ENCODE data around the gene TRIM33. TPM values are rescaled to one million over a fixed set of nuclear protein-coding genes. Genes with fewer than 3 reads are reported as not detected.

Gene TRIM33
- total RNA-seq, 1 experiment from 2014 or later = 50.1 TPM

DNA sequence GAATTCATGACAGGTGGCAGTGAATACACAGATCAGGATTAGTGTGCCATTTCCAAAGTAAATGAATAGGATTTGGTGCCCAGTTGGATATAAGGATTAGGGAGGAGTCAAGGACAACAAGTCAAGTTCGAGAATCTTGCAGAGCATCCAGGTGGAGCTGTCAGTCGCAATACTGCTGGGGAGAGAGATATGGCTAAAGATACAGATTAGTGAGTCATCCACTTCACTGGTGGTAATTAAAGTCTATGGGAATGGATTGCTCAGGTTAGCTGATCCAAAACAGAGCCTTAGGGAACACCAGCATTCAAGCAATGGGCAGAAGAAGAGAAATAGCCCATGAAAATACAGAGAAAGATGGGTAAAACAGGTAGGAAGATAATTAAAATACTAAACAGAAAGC is 43.6 kb upstream of the TRIM33 start:
- H3K27me3 ChIP-seq (replicated peaks; ENCODE audit: insufficient read depth, low read depth, low read length, poor library complexity) = no peaks in the 10 kb centered on the region
- no peaks in the 10 kb centered on the region for H3K9me3 ChIP-seq (ENCODE audit: low read depth, low read length, poor library complexity, severe bottlenecking)
- ChIA-PET POLR2A (ENCODE audit: low non-redundant PET) (no interaction called here), CTCF (no interaction called here)
- intact Hi-C loops (cut with micrococcal nuclease; ENCODE audit: unreplicated experiment) = no loop called here
- BruUV-seq (replicated peaks) = no TSS peak
- H3K4me3 ChIP-seq (ENCODE audit: low read depth, low read length, poor library complexity, severe bottlenecking) = no peak overlapping the region
- no peak overlapping the region for H3K27ac ChIP-seq (ENCODE audit: low read depth, low read length, poor library complexity, severe bottlenecking)
- TF ChIP-seq, protein P1, sequence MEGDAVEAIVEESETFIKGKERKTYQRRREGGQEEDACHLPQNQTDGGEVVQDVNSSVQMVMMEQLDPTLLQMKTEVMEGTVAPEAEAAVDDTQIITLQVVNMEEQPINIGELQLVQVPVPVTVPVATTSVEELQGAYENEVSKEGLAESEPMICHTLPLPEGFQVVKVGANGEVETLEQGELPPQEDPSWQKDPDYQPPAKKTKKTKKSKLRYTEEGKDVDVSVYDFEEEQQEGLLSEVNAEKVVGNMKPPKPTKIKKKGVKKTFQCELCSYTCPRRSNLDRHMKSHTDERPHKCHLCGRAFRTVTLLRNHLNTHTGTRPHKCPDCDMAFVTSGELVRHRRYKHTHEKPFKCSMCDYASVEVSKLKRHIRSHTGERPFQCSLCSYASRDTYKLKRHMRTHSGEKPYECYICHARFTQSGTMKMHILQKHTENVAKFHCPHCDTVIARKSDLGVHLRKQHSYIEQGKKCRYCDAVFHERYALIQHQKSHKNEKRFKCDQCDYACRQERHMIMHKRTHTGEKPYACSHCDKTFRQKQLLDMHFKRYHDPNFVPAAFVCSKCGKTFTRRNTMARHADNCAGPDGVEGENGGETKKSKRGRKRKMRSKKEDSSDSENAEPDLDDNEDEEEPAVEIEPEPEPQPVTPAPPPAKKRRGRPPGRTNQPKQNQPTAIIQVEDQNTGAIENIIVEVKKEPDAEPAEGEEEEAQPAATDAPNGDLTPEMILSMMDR (conservative IDR thresholded peaks at IDR 0.05; ENCODE audit: low read depth, low read length) = no peak
- no peak for TF ChIP-seq EZH2 (IDR thresholded peaks at IDR 0.05; ENCODE audit: borderline replicate concordance, low read depth, low read length, poor library complexity, severe bottlenecking)
- DNase-seq (ENCODE audit: low spot score) = no peak
- no peaks in the 10 kb centered on the region for H3K4me1 ChIP-seq (ENCODE audit: insufficient read depth, low read length, poor library complexity, severe bottlenecking)
- H3K36me3 ChIP-seq (ENCODE audit: insufficient read depth, low read length, poor library complexity, severe bottlenecking) = no peaks in the 10 kb centered on the region

DNA sequence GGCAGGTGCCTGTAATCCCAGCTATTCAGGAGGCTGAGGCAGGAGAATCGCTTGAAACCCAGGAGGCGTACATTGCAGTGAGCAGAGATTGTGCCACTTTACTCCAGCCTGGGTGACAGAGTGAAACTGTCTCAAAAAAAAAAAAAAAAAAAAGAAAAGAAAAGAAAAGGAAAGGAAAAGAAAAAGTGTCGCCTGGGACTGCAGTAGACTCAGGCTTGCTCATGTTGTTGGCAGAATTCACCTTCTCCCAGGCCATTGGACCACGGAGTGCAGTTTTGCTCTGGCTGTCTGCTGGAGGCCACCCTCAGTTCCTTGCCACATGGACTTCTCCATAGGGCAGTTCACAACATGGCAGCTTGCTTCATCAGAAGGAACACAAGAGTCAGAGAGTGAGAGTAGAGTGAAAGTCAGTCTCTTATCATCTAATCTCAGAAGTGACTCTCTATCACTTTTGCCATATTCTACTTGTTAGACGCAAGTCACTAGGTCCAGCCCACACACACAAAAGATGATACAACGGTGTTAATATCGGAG is 41.2 kb upstream of the TRIM33 start:
- no peak for TF ChIP-seq EZH2 (IDR thresholded peaks at IDR 0.05; ENCODE audit: borderline replicate concordance, low read depth, low read length, poor library complexity, severe bottlenecking)
- TF ChIP-seq, protein P1 (conservative IDR thresholded peaks at IDR 0.05; ENCODE audit: low read depth, low read length) = no peak
- no peaks in the 10 kb centered on the region for H3K4me1 ChIP-seq (ENCODE audit: insufficient read depth, low read length, poor library complexity, severe bottlenecking)
- intact Hi-C loops (cut with micrococcal nuclease; ENCODE audit: unreplicated experiment) = no loop called here
- no peak for DNase-seq (ENCODE audit: low spot score)
- no peaks in the 10 kb centered on the region for H3K36me3 ChIP-seq (ENCODE audit: insufficient read depth, low read length, poor library complexity, severe bottlenecking)
- POLR2A ChIA-PET (ENCODE audit: low non-redundant PET) = no interaction called here
- H3K9me3 ChIP-seq (ENCODE audit: low read depth, low read length, poor library complexity, severe bottlenecking) = no peaks in the 10 kb centered on the region
- no peak overlapping the region for H3K27ac ChIP-seq (ENCODE audit: low read depth, low read length, poor library complexity, severe bottlenecking)
- no TSS peak for BruUV-seq (replicated peaks)
- CTCF ChIA-PET = no interaction called here
- no peaks in the 10 kb centered on the region for H3K27me3 ChIP-seq (replicated peaks; ENCODE audit: insufficient read depth, low read depth, low read length, poor library complexity)
- H3K4me3 ChIP-seq (ENCODE audit: low read depth, low read length, poor library complexity, severe bottlenecking) = no peak overlapping the region

DNA sequence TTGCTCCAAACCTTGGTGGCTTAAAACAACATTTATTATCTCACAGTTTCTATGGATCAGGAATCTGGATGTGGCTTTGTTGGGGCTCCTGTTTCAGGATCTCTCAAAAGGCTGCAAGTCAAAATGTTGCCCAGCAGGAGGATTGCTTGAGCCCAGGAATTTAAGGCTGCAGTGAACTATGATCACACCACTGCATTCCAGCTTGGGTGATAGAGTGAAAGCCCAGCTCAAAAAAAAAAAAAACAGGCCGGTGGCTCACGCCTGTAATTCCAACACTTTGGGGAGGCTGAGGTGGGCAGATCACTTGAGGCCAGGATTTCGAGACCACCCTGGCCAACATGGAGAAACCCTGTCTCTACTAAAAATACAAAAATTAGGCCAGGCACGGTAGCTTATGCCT is 40.4 kb upstream of the TRIM33 start:
- ChIA-PET CTCF (interaction anchor here (0.6 kb wide), 1 partner anchor 9 kb away, joined by 3 read pairs; no protein-coding TSS in a partner anchor), POLR2A (ENCODE audit: low non-redundant PET) (no interaction called here)
- no peaks in the 10 kb centered on the region for H3K36me3 ChIP-seq (ENCODE audit: insufficient read depth, low read length, poor library complexity, severe bottlenecking)
- no peaks in the 10 kb centered on the region for H3K9me3 ChIP-seq (ENCODE audit: low read depth, low read length, poor library complexity, severe bottlenecking)
- DNase-seq (ENCODE audit: low spot score) = no peak
- intact Hi-C loops (cut with micrococcal nuclease; ENCODE audit: unreplicated experiment) = no loop called here
- no TSS peak for BruUV-seq (replicated peaks)
- H3K27me3 ChIP-seq (replicated peaks; ENCODE audit: insufficient read depth, low read depth, low read length, poor library complexity) = no peaks in the 10 kb centered on the region
- no peaks in the 10 kb centered on the region for H3K4me1 ChIP-seq (ENCODE audit: insufficient read depth, low read length, poor library complexity, severe bottlenecking)
- H3K4me3 ChIP-seq (ENCODE audit: low read depth, low read length, poor library complexity, severe bottlenecking) = no peak overlapping the region
- H3K27ac ChIP-seq (ENCODE audit: low read depth, low read length, poor library complexity, severe bottlenecking) = no peak overlapping the region
- TF ChIP-seq EZH2 (IDR thresholded peaks at IDR 0.05; ENCODE audit: borderline replicate concordance, low read depth, low read length, poor library complexity, severe bottlenecking) = no peak
- TF ChIP-seq, protein P1 (conservative IDR thresholded peaks at IDR 0.05; ENCODE audit: low read depth, low read length) = no peak
